ENCODE data around the gene SNED1.

Gene SNED1

DNA sequence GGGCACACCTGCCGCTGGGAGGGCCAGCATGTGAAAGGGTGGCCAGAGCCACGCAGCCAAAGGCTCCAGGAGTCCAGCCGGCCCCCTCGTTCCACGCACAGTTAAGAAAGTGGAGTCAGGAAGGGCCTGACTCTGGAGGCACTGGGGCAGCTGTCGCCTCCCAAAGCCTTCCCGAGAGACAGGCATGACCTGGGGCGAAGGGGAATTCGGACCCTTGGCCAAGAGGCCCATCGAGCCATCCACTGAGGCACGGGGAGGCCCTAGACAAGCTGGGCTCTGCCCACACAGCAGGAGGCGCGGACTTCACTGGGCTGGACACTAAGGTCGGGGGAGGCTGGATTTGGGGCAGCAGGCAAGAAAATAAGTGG is 38.5 kb upstream of the SNED1 start:
- no peak for DNase-seq (ENCODE audit: low read depth in 2 of 2, low spot score in 1 of 2)

DNA sequence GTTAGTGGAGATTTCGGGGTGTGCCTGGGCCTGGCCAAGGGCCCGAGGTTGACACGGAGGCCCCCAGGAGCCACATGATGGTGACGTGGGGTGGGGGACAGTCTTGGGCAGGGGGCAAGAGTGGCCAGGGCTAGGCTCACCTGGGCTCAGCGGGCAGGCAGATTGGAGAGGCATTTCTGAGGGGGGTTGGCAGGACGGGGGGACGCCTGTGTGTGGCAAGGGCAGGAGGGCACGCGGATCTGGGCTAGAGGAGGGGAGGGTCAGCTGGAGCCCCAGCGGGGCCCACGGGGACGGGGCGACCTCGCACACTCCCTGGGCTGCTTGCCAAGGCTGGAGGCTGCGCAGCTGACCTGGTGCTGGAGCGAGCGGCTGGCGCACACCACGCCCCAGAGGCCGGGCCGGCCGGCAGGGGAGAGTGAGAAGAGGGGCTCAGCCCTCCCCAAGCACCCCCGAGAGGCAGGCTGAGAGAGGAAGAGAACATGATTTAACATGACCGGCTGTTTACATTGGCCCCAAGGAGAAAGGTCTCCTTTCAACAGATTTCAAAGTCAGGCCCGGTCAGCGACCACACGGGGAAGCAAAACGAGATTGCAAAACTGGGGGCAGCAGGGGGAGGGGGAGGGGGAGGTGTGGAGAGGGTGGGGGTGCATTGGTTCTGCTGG is 38.0 kb upstream of the SNED1 start:
- DNase-seq (ENCODE audit: low read depth in 2 of 2, low spot score in 1 of 2), result no peak

DNA sequence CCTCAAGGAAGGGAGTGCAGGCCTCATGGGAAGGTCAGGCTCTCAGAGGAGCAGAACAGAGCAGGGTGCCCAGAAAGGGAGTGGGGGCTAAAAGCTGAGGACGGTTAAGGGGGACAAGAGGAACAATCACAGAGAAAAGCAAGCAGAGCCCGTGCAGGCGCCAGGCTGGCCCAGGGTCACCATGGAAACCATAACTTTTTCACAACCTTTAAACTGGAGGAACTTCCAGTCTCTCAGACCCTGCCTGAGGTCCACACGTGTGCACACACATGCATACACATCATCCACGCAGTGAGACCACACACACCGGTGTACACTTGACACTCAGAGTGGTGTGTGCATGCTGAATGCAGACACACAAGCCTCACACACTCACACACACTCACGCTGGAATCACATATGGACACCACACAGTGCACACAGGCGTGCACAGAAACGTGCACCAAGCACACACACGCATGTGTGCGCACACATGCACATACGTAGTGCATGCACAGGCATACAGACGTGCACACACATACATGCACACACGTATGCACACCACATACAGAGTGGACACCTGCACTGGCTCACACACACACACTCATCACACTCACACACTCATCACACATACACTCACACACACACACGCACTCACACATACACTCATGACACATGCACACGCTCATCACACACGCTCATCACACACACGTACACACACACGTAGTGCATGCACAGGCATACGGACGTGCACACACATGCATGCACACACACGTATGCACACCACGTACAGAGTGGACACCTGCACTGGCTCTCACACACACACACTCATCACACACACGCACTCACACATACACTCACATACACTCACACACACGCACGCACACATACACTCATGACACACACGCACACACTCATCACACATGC is 37.2 kb upstream of the SNED1 start:
- no peak for DNase-seq (ENCODE audit: low read depth in 2 of 2, low spot score in 1 of 2)

DNA sequence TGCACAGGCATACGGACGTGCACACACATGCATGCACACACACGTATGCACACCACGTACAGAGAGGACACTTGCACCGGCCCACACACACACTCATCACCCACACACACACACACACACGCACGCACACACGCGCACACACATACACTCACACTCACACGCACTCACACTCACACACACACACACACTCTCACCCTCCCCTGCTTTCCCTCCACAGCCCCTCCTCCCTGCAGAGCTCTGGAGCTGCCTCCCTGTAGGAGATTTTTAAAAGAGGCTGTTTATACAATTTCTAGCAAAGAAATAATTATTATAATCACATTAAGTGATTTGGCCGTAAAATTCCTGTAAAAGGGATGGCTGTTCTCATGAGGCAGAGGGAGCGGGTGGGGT is 36.5 kb upstream of the SNED1 start:
- DNase-seq (ENCODE audit: low read depth in 2 of 2, low spot score in 1 of 2), result no peak

DNA sequence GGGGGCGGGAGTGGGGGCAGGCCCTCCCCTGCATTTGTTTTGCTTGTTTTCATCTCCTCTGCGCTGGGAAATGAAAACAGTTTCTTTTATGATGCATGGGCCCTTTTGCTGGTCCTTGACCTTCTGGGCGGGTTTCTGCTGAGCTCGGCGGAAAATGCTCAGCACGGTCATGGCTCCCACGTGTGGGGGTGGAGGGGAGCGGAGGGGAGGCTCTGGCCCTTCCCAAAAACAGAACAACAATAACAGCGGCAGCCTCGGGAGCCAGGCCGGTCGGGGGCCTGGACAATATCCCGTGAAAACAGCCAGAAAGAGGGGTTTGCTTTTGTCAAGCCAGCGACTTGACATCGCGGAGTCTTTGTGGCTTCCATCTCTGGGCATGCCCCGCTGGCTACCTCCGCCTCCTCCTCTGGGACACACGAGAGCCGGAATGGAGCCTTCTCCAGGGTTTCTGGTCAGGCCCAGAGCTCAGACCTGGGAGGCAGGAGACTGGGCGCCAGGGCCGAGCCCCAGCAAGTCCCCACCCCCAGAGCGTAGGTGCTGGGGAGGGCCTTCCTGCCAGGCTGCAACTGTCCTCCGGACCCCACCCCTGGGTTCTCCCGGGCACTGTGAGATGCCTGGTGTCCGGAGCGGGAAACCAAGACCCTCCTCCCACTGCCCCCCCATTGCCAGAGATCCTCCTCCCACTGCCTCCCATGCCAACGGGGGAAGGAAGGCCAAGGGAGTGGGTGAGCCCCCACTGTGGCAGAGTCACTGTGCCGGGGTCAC is 35.9 kb upstream of the SNED1 start:
- no peak for DNase-seq (ENCODE audit: low read depth in 2 of 2, low spot score in 1 of 2)

DNA sequence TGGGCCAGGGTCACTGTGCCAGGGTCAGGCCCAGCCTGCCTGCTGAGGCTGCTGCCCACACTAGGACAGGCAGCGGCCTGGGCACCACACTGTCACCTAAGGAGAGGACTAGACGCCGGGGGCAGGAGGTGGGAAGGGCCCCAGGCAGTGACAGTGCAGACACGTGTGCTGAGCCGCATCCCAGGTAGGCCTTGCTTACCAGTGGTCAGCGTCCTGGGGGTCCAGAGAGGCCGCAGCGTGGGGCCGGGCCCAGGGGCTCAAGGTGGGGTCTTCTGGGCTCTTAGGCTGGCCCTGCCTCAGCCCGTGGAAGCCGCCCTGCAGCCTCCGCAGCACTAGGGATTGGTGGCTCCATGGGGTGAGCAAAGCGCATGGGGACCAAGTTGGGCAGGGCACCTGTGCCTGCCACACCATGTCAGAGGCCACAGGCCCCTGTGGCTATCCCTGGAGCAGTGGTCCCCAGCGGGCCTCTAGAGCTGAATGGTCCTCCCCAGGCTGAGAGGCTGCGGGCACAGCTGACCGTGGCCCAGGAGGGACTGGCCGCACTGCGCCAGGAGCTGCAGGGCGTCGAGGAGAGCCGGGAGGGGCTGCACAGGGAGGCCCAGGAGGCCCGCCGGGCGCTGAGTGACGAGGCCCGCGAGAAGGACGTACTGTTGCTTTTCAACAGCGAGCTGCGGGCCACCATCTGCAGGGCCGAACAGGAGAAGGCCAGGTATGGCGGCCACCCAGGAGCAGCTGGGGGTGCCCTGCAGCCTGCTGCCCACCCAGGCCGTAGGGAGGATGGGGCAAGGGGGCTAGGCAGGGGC is 35.2 kb upstream of the SNED1 start:
- no peak for DNase-seq (ENCODE audit: low read depth in 2 of 2, low spot score in 1 of 2)

DNA sequence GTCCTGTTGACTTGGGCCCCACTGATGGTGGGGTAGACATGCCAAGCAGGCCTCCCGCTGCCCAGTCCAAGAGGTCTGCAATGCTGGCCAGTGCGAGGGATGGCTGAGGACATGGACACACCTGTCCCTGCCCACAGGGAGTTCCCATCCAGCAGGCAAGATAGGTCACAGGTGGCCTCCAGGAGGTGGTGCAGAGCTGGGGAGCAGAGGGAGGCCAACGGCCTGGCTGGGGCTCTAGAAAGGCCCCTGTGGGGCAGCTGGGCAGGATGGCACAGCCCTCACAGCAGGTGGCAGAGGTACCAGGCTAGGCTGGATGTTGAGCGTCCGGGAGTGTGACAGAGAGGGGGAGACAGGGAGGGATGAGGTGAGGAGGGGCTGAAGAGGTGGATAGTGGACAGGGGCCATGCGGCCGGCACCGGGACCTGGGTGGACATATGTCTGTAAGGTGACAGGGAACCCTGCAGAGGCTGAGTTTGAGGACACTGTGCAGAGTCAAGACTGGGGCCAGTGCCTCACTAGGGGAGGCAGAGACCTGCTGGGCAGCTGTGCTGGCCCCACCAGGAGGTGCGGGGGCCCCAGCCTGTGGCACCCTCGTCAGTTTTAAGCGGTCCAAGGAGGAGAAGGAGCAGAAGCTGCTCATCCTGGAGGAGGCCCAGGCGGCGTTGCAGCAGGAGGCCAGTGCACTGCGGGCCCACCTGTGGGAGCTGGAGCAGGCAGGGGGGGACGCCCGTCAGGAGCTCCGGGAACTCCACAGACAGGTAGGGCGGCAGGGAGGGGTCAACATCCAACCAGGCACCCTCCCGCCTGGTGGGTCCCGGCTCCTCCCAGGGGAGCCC is 34.3 kb upstream of the SNED1 start:
- DNase-seq (ENCODE audit: low read depth in 2 of 2, low spot score in 1 of 2), result no peak

DNA sequence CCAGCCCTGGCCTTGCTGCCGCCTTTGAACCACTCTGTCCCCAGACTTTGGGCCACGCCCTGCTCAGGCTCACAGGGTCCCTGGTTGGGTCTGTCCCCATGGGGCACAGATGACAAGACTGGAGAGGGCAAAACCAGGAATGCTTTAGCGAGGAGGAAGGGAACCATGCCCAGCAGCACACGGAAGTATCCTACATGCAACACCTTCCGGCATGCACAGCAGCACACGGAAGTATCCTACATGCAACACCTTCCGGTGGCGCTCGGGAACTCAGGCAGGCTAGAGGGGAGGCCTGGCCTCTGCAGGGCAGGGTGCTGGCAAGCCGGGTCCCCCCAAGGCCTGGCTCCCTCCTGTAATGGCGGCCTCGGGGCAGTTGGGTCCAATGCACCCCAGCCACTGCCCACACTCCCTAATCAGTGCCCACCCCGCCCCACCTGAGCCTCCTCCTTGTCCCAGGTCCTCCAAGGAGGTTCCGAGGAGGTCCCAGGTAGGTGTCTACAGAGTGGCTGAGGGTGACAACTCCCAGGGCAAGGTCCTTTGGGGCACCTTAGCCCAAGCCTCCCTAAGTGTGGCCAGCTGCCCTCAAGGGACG is 33.6 kb upstream of the SNED1 start:
- no peak for DNase-seq (ENCODE audit: low read depth in 2 of 2, low spot score in 1 of 2)

DNA sequence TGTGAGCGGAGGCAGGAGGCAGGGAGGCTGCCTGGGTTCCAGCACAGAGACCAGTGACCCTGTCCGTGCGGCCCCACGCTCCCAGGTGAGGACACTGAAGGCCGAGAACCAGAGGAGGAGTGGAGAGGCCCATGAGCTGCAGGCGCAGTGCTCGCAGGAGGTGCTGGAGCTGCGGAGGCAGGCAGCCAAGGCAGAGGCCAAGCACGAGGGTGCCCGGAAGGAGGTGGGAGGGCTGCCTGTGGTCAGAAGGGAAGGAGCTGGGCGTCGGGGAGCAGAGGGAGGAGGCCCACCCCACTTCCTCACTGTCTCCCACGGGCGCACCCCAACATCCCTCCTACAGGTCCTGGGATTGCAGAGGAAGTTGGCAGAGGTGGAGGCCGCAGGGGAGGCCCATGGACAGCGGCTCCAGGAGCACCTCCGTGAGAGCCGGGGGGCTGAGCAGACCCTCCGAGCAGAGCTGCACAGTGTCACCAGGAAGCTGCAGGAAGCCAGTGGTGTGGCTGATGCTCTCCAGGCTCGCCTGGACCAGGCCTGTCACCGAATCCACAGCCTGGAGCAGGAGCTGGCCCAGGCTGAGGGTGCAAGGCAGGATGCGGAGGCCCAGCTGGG is 33.0 kb upstream of the SNED1 start:
- no peak for DNase-seq (ENCODE audit: low read depth in 2 of 2, low spot score in 1 of 2)

DNA sequence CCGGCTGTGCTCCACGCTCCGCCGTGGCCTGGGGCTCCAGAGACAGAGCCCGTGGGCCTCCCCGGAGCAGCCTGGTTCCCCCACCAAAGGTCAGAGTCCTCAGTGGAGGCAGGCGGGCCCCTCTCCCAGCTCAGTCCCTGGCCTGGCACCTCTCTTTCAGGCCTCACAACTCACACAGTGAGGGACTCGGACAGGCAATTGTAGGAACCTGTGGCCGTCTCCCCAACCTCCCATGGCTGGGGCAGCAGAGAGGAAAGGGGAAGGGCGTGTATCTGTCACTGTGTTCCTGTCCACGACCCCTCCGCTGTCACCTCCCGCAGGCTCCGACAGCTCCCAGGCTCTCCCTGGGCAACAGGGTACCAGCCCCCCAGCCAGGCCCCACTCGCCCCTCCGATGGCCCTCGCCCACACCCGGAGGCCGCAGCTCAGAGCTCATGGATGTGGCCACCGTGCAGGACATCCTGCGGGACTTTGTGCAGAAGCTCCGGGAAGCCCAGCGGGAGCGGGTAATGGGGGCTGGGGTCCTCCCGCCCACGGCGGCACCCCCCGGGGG is 32.4 kb upstream of the SNED1 start:
- no peak for DNase-seq (ENCODE audit: low read depth in 2 of 2, low spot score in 1 of 2)

DNA sequence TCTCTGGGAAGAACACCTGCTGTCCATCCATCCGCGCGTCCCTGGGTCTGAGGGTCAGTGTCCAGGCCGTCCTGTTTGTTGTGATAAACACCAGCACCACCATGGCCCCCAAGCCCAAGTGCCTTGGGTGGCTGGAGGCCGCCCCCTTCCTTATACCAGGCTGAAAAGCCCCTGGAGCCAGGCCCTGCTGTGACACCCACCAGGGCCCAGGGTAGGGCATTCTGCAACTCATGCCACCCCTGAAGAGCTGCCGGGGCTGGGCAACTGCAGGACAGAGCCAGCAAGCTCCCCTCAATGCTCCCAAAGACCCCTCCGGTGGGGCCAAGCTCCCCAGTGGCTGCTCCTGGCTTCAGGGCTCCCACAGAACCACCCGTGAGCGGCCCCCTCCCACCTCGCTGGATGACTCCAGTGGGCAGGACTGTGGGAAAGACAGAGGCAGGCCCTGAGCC is 31.9 kb upstream of the SNED1 start:
- no peak for DNase-seq (ENCODE audit: low read depth in 2 of 2, low spot score in 1 of 2)

DNA sequence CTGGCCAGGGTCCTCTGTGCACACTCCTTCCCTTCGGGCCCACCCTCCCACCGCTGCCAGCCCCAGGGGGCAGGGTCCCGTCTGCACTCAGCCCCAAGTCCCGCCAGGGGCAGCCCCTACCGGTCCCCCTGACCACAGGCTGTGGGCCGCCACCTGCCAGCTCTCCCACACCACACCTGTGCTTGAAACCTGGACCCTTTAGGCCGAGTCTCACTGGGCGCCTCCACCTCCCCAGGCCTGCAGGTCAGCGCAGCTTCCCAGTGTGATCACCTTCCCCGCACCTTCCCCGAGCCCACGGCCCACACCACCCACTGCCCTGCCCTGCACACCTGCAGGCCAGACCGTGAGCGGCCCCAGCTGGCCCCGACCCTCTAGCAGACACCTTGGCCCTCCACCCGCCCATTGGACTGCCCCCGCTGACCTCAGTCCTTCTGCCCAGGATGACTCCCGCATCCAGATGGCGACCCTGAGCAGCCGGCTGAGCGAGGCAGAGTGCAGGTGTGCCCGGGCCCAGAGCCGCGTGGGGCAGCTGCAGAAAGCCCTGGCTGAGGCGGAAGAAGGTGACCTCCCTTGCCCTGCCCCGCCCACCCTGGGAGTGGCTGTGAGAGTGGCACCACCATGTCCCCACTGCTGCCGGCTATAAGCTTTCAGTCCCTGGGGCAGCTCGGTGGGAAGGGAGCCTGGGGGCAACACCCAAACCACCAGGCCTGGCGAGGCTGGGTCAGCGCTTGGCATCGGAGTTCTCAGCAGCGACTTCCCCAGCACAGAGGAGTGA is 31.3 kb upstream of the SNED1 start:
- DNase-seq (ENCODE audit: low read depth in 2 of 2, low spot score in 1 of 2), result no peak

DNA sequence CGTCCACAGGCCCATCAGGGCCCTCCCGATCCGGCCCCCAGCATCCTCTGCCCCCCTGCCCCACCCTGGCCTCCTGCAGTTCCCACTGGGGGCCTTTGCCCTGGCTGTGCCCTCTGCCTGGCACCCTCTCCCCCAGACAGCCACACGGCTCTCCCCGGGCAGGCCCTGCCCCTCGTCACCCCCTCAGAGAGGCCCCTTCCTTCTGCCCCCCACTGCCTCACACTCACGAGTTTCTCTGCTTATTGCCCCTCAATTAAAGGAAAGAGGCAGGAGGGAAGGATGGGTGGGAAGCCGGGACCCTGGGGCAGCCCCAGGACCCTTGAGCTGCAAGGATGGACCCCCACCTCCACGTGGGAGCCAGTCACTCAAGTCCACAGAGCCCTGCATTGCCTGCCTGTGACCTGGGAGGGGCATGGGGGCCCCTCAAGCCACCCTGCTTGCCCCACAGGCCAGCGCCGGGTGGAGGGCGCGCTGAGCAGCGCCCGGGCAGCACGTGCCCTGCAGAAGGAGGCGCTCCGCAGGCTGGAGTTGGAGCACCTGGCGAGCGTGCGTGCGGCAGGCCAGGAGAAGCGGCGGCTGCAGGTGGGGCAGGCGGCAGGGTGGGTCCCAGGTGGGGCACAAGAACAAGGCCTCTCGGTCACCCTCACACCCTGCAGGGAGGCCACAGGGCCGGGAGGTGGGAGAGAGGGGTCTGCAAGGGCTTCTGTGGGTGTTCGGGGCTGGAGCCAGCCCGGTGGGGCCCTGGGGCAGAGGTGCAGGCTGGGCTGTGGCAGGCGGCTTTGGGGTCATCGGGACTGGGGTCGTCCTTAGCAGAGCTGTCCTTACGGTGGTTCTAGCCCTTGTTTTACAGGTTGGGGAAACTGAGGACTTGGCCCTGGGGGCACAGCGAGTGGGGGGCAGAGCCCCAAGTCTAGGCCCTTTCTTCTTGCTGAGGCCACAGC is 30.5 kb upstream of the SNED1 start:
- no peak for DNase-seq (ENCODE audit: low read depth in 2 of 2, low spot score in 1 of 2)

DNA sequence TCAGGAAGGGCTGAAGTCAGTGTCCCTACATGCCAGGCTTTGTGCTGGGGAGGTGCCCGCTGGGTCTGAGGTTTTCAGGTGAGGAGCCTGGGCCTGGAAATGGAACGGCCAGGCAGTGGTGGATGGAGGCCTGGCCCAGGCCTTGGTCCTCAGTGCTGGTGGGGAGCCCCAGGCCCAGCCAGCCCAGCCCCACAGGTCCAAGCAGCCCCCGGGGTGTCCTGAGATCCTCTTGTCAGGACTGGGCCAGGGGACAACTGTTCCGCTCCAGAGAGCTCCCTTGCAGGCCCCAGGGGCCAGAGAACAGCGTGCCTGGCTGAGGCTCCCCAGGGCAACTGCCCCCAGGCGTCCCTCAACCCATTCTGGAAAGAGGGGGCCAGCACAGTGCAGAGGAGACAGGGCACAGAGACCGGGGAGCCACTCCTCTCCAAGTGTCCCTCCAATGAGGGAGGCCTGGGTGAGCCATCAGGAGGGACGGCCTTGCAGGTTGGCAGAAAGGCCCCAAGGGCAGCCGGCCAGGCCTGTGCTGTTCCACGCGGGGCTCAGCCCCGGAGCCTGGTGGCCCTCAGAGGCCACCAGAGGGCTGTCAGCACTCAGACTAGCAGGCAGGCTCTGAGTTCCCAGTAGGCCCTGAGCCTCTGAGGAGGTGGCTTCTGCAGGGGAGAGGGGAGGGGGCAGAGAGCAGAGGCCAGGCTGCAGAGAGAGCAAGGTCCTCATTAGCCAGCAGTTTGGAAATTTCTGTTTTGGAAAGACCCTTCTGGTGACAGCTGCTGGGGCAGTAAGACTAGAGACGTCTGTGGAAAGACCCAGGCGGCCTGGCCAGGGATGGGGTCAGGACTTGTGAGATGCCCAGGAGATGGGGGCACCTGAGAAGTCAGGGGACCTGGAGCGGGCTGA is 29.4 kb upstream of the SNED1 start:
- DNase-seq (ENCODE audit: low read depth in 2 of 2, low spot score in 1 of 2), result no peak

DNA sequence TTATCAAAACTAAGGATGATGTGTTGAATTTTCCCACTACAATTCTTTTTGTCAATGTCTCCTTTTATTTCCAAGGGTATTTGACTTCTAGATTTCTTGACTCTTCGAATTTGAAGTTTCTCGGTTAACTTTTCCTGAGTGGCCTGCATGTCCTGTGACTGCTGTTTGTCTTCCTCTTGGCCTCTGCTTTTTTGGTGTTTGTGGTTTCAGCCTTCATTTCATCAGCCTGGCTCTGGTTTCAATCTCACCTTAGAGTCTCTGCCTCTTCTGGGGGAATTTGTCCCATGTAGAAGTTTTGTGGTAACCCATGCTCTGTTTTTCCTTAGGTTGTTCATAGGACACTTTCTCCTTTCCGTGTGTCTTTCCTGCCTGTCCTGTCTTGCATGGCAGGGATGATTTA is 28.3 kb upstream of the SNED1 start:
- no peak for DNase-seq (ENCODE audit: low read depth in 2 of 2, low spot score in 1 of 2)

DNA sequence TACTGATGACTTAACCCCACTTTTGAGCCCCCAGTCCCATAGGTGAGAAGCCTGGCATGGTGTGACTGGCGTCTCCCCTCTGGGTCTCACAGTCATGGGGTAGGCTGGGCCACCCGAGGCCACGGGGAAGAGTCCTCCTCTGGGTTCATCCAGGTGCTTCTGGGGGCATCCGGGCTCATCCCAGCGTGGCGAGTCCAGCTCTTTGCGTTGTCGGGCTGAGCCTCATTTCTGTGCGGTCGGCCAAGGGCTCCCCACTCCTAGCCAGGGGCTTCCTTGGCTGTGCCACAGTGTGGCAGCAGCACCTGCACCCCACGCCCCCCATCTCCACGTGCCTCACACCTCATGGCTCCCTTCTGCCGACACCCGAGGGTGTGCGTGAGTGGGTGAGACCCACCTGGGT is 27.6 kb upstream of the SNED1 start:
- DNase-seq (ENCODE audit: low read depth in 2 of 2, low spot score in 1 of 2), result no peak

Data from stimulated activated CD8-positive, alpha-beta memory T cell treated with anti-CD3 and anti-CD28 coated beads, Interleukin-4, amount 100 ng/mL, for 1 hour (primary cell).